Measurements from ENCODE around the gene NAA50. TPM values are rescaled to one million over a fixed set of nuclear protein-coding genes. Genes with fewer than 3 reads are reported as not detected.

Gene NAA50
- polyA plus RNA-seq, 1 donor: 158 TPM

GRCh38 chr3:113690482-113690881 is 55.6 kb downstream of the NAA50 start:
- DNase-seq (ENCODE audit: low read depth): no peak

DNA sequence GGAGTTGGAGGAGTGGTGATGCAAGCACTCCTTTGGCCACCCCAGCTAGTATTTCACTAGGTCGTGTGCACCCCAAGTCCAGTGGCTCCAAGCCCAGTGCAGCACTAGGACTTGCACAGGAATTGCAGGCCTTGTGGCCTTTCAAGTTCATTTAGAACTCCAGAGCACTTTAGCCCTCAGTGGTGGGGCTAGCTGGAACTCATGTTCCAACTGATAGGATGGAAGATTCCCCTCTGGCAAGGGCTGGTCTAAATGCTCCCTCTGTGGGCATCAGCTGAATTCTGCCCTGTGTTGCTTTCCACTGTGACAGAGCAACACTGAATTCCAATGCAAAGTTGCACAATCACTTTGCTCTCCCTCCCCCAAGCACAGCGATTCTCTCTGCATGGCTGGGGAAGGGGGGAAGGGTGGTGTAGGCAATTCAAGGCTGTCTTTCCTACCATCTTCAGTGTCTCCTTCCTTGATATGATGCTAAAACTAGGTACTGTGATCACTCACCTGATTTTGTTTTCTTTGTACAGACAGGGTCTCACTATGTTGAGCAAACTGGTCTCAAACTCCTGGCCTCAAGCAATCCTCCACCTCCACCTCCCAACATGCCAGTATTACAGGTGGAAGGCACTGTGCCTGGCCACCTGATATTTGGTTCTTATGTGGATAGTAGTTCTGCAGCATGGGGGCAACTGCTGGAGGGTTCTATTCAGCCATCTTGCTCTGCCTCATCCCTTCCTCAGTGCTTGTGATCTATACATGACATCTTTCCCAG is 59.9 kb downstream of the NAA50 start:
- no peak for DNase-seq (ENCODE audit: low read depth)

- no peak for DNase-seq (ENCODE audit: low read depth)
Measured at GRCh38 chr3:113685124-113685523, 60.9 kb downstream of the NAA50 start.

GRCh38 chr3:113684271-113684819 is 61.7 kb downstream of the NAA50 start:
- DNase-seq (ENCODE audit: low read depth): no peak

GRCh38 chr3:113678773-113679172 is 67.3 kb downstream of the NAA50 start:
- no peak for DNase-seq (ENCODE audit: low read depth)

DNA sequence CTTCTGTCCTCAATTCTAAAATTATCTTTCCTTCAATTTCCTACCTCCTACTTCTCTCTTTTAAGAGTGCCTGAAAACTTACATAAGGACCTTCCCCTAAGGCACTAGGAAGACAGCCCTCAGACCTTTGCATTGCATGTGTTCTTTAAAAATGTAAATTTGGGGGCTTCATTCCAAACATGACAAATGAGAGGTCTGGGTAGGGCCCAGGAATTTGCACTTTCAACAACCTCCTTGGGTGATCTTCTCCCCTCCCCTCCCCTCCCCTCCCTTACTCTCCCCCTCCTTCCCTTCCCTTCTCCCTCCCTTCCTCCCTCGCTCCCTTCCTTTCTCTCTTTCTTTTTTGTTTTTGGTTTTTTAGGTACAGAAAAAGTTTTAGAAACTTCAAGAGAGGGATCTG is 68.3 kb downstream of the NAA50 start:
- no peak for DNase-seq (ENCODE audit: low read depth)

DNA sequence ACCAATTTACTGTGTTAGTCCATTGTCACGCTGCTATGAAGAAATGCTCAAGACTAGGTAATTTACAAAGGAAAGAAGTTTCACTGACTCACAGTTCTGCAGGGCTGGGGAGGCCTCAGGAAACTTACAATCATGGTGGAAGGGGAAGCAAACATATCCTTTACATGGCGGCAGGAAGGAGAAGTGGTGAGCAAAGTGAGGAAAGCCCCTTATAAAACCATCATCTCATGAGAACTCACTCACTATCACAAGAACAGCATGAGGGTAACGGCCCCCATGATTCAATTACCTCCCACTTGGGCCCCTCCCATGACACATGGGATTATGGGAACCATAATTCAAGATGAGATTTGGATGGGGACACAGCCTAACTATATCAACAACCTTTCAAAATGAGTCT is 69.8 kb downstream of the NAA50 start:
- no peak for DNase-seq (ENCODE audit: low read depth)

- DNase-seq (ENCODE audit: low read depth): no peak
Measured at GRCh38 chr3:113673593-113673992, 72.5 kb downstream of the NAA50 start.

DNA sequence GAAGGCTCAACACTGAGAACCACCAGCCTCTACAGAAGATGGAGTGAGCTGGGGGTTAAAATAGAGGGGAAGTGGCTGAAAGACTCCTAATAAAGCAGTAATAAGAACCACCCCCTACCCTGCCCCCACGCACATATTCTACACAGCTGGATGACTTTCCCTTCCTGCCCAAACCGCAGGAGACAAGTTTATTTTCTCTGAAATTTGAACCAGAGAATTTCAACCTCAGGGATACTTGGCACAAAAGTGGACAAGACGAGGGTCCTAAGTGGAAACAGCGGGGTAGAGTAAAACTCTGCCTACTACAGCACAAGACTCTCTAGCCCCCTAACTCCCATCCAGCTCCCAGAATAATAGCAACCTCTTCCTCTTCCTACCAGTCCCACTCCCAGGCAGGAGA is 78.0 kb downstream of the NAA50 start:
- no peak for DNase-seq (ENCODE audit: low read depth)

Other genes starting within 250 kb of the NAA50 start
- 6.3 TPM for gene SPICE1, start 231.1 kb downstream of the NAA50 start, polyA plus RNA-seq (ENCODE audit: insufficient read length)
- gene SIDT1, start 213.7 kb downstream of the NAA50 start, polyA plus RNA-seq (ENCODE audit: insufficient read length): 2.6 TPM
- gene USF3, start 49.6 kb downstream of the NAA50 start, polyA plus RNA-seq (ENCODE audit: insufficient read length): 18.1 TPM
- gene ATP6V1A, start 786 bp upstream of the NAA50 start, polyA plus RNA-seq (ENCODE audit: insufficient read length): 16.7 TPM
- gene GRAMD1C, start 92.5 kb upstream of the NAA50 start, polyA plus RNA-seq (ENCODE audit: insufficient read length): 2.7 TPM
- 1.1 TPM for gene ZDHHC23, start 201.8 kb upstream of the NAA50 start, polyA plus RNA-seq (ENCODE audit: insufficient read length)

All from forelimb muscle (tissue), 1 donor.